ENCODE results near the gene SERGEF.

SERGEF gene

GRCh38 chr11:17894929-17895658 lies 117.8 kb downstream of the SERGEF start:
- Histone ChIP-seq H3K36me3 (ENCODE audit: control insufficient read depth, low read length) (no peaks in the 10 kb centered on the region; the same call in 1 of the 2 replicates), H3K4me3 (ENCODE audit: low read length) (no peak overlapping the region), H3K27me3 (ENCODE audit: control insufficient read depth, low read length) (no peaks in the 10 kb centered on the region), H3K4me2 (ENCODE audit: low read length) (no peak overlapping the region), H3K79me2 (ENCODE audit: control insufficient read depth, low read length) (no peaks in the 10 kb centered on the region), H3K9me2 (replicated peaks; ENCODE audit: control insufficient read depth, low read length) (no peaks in the 10 kb centered on the region), H4K20me1 (ENCODE audit: control insufficient read depth, insufficient read depth, low read depth, low read length) (no peaks in the 10 kb centered on the region), H3K4me1 (ENCODE audit: control insufficient read depth, low read length) (no peaks in the 10 kb centered on the region), H3F3A (ENCODE audit: control insufficient read depth, insufficient read depth) (no peaks in the 10 kb centered on the region), H3K9me3 (ENCODE audit: control insufficient read depth, insufficient read depth, low read length) (no peaks in the 10 kb centered on the region), H3K27ac (ENCODE audit: low read depth, low read length) (no peak overlapping the region)
- TF ChIP-seq CTCF (IDR thresholded peaks at IDR 0.05; ENCODE audit: low read depth, low read length, poor library complexity, severe bottlenecking) (no peak), EZH2phosphoT487 (IDR thresholded peaks at IDR 0.05; ENCODE audit: borderline replicate concordance, low read length) (no peak)

GRCh38 chr11:17892409-17892808 lies 120.4 kb downstream of the SERGEF start:
- Histone ChIP-seq H3K36me3 (ENCODE audit: control insufficient read depth, low read length) (no peaks in the 10 kb centered on the region; the same call in 1 of the 2 replicates), H3K27me3 (ENCODE audit: control insufficient read depth, low read length) (no peaks in the 10 kb centered on the region), H3K4me1 (ENCODE audit: control insufficient read depth, low read length) (no peaks in the 10 kb centered on the region), H3K9me3 (ENCODE audit: control insufficient read depth, insufficient read depth, low read length) (no peaks in the 10 kb centered on the region), H4K20me1 (ENCODE audit: control insufficient read depth, insufficient read depth, low read depth, low read length) (no peaks in the 10 kb centered on the region), H3K4me3 (ENCODE audit: low read length) (no peak overlapping the region), H3K9me2 (replicated peaks; ENCODE audit: control insufficient read depth, low read length) (no peaks in the 10 kb centered on the region), H3F3A (ENCODE audit: control insufficient read depth, insufficient read depth) (no peaks in the 10 kb centered on the region), H3K79me2 (ENCODE audit: control insufficient read depth, low read length) (no peaks in the 10 kb centered on the region), H3K27ac (ENCODE audit: low read depth, low read length) (no peak overlapping the region), H3K4me2 (ENCODE audit: low read length) (no peak overlapping the region)
- no peak for TF ChIP-seq EZH2phosphoT487 (IDR thresholded peaks at IDR 0.05; ENCODE audit: borderline replicate concordance, low read length)
- no peak for TF ChIP-seq CTCF (IDR thresholded peaks at IDR 0.05; ENCODE audit: low read depth, low read length, poor library complexity, severe bottlenecking)

GRCh38 chr11:17890325-17890724 lies 122.5 kb downstream of the SERGEF start:
- Histone ChIP-seq H3K4me1 (ENCODE audit: control insufficient read depth, low read length) (no peaks in the 10 kb centered on the region), H3K27ac (ENCODE audit: low read depth, low read length) (no peak overlapping the region), H3K9me2 (replicated peaks; ENCODE audit: control insufficient read depth, low read length) (no peaks in the 10 kb centered on the region), H3F3A (ENCODE audit: control insufficient read depth, insufficient read depth) (no peaks in the 10 kb centered on the region), H3K79me2 (ENCODE audit: control insufficient read depth, low read length) (no peaks in the 10 kb centered on the region), H3K4me3 (ENCODE audit: low read length) (no peak overlapping the region), H3K36me3 (ENCODE audit: control insufficient read depth, low read length) (no peaks in the 10 kb centered on the region; the same call in 1 of the 2 replicates), H3K9me3 (ENCODE audit: control insufficient read depth, insufficient read depth, low read length) (no peaks in the 10 kb centered on the region), H3K27me3 (ENCODE audit: control insufficient read depth, low read length) (no peaks in the 10 kb centered on the region), H4K20me1 (ENCODE audit: control insufficient read depth, insufficient read depth, low read depth, low read length) (no peaks in the 10 kb centered on the region), H3K4me2 (ENCODE audit: low read length) (no peak overlapping the region)
- peak; percentile 32 for TF ChIP-seq CTCF (IDR thresholded peaks at IDR 0.05; ENCODE audit: low read depth, low read length, poor library complexity, severe bottlenecking)
- TF ChIP-seq EZH2phosphoT487 (IDR thresholded peaks at IDR 0.05; ENCODE audit: borderline replicate concordance, low read length): no peak
